IMR-90 (cell line): ENCODE results near the gene DHX9. TPM values are rescaled to one million over a fixed set of nuclear protein-coding genes. Genes with fewer than 3 reads are reported as not detected.

Experiments used
- ATAC-seq: fragments of 200-7000 bp; cut with Tn5 transposase; 2 replicates; pipeline ENCODE4 v1.9.1; 2020; ENCODE audit warnings: low read depth, mild to moderate bottlenecking, moderate library complexity
- Bru-seq: library from RNA; stranded (reverse); fragments of 400-500 nt; gene quantifications from one replicate; lab custom pipeline; 2021; lab: Mats Ljungman, UMichigan
- BruChase-seq, 2 experiments: library from RNA; stranded (reverse); fragments of 400-500 nt; gene quantifications; one replicate each; lab custom pipeline; 2021; lab: Mats Ljungman, UMichigan
- BruUV-seq: library from RNA; stranded (reverse); fragments of 400-500 nt; replicated peaks from 2 replicates; lab custom pipeline; 2021; lab: Mats Ljungman, UMichigan
- CTCF ChIA-PET: fragments of 300-600 bp; formaldehyde crosslinking; extraction: SDS; loops from one replicate; lab custom pipeline; 2021; ENCODE audit warnings: antibody characterized with exemption; lab: Yijun Ruan, JAX
- POLR2A ChIA-PET: fragments of 300-600 bp; sonication (Branson Sonifier 250); formaldehyde crosslinking; loops from one replicate; lab custom pipeline; 2022; ENCODE audit warnings: antibody characterized with exemption; ENCODE audit not compliant: unreplicated experiment; lab: Charles Lee
- DNase-seq: peaks from one replicate; pipeline ENCODE4 v3.0.0; 2013
- H2AFZ ChIP-seq: replicated peaks from 2 replicates; pipeline ENCODE3; 2013; ENCODE audit warnings: low read length, mild to moderate bottlenecking; ENCODE audit not compliant: poor library complexity
- H2AK5ac ChIP-seq: 2 replicates; pipeline ENCODE4 v1.6.1; 2013; ENCODE audit warnings: low read depth, low read length, inconsistent platforms
- H2AK9ac ChIP-seq: replicated peaks from 2 replicates; pipeline ENCODE3; 2013; ENCODE audit warnings: mild to moderate bottlenecking, low read depth, low read length, moderate library complexity; ENCODE audit not compliant: poor library complexity
- H2BK120ac ChIP-seq: 2 replicates; pipeline ENCODE4 v1.6.1; 2013; ENCODE audit warnings: low read depth, low read length, inconsistent platforms
- H2BK15ac ChIP-seq: 3 replicates; pipeline ENCODE4 v1.6.1; 2013; ENCODE audit warnings: low read depth, low read length, inconsistent platforms
- H2BK20ac ChIP-seq: 2 replicates; pipeline ENCODE4 v1.6.1; 2013; ENCODE audit warnings: low read depth, mild to moderate bottlenecking, inconsistent platforms, low read length, moderate library complexity
- H2BK5ac ChIP-seq: 2 replicates; pipeline ENCODE4 v1.6.1; 2013; ENCODE audit warnings: mild to moderate bottlenecking, low read depth, low read length, inconsistent platforms; ENCODE audit not compliant: poor library complexity, severe bottlenecking
- H3K14ac ChIP-seq: replicated peaks from 2 replicates; pipeline ENCODE4 v1.6.1; 2013; ENCODE audit warnings: low read depth, low read length, inconsistent platforms
- H3K18ac ChIP-seq: 2 replicates; pipeline ENCODE4 v1.6.1; 2013; ENCODE audit warnings: low read depth, low read length, control low read depth
- H3K23ac ChIP-seq: 2 replicates; pipeline ENCODE4 v1.6.1; 2013; ENCODE audit warnings: low read depth, low read length, inconsistent platforms
- H3K27ac ChIP-seq: 2 replicates; pipeline ENCODE4 v1.5.1; 2013; ENCODE audit warnings: mild to moderate bottlenecking, control low read depth, low read length; ENCODE audit not compliant: insufficient read depth
- H3K27me3 ChIP-seq: 2 replicates; pipeline ENCODE4 v1.6.1; 2013; ENCODE audit warnings: low read length; ENCODE audit not compliant: control insufficient read depth, insufficient read depth
- H3K36me3 ChIP-seq: 2 replicates; pipeline ENCODE4 v1.6.1; 2013; ENCODE audit warnings: low read length, mixed read lengths; ENCODE audit not compliant: control insufficient read depth, insufficient read depth
- H3K4ac ChIP-seq: 2 replicates; pipeline ENCODE4 v1.6.1; 2013; ENCODE audit warnings: low read depth, low read length, inconsistent platforms
- H3K4me1 ChIP-seq: 2 replicates; pipeline ENCODE4 v1.6.1; 2013; ENCODE audit warnings: low read length, mixed read lengths; ENCODE audit not compliant: control insufficient read depth, insufficient read depth
- H3K4me2 ChIP-seq: 2 replicates; pipeline ENCODE4 v1.6.1; 2013; ENCODE audit warnings: low read depth, mild to moderate bottlenecking, control low read depth, low read length, moderate library complexity
- H3K4me3 ChIP-seq: 2 replicates; pipeline ENCODE4 v1.5.1; 2013; ENCODE audit warnings: low read depth, mild to moderate bottlenecking, control low read depth, low read length, moderate library complexity; ENCODE audit not compliant: insufficient read depth
- H3K56ac ChIP-seq: 2 replicates; pipeline ENCODE4 v1.6.1; 2013; ENCODE audit warnings: low read length, inconsistent platforms; ENCODE audit not compliant: insufficient read depth; ENCODE audit errors: extremely low read depth
- H3K79me1 ChIP-seq, 2 experiments: 2 replicates each; pipeline ENCODE4 v1.6.1; 2013; ENCODE audit warnings: low read length in 2 of 2, inconsistent platforms in 1 of 2, low read depth in 1 of 2
- H3K9ac ChIP-seq: 2 replicates; pipeline ENCODE4 v1.6.1; 2013; ENCODE audit warnings: low read depth, low read length, control low read depth
- H3K9me1 ChIP-seq: 2 replicates; pipeline ENCODE4 v1.6.1; 2013; ENCODE audit warnings: low read length, inconsistent platforms; ENCODE audit not compliant: insufficient read depth
- H3K9me3 ChIP-seq: 2 replicates; pipeline ENCODE4 v1.6.1; 2013; ENCODE audit warnings: low read length; ENCODE audit not compliant: control insufficient read depth, insufficient read depth
- H4K20me1 ChIP-seq: 2 replicates; pipeline ENCODE4 v1.6.1; 2013; ENCODE audit warnings: low read length, inconsistent platforms; ENCODE audit not compliant: insufficient read depth
- H4K5ac ChIP-seq: 2 replicates; pipeline ENCODE4 v1.6.1; 2013; ENCODE audit warnings: mild to moderate bottlenecking, low read depth, low read length, control low read depth
- H4K8ac ChIP-seq, 2 experiments: 2 replicates each; pipeline ENCODE4 v1.6.1; 2013; ENCODE audit warnings: low read depth in 2 of 2, low read length in 2 of 2, control low read depth in 1 of 2, inconsistent platforms in 1 of 2
- H4K91ac ChIP-seq: 2 replicates; pipeline ENCODE4 v1.6.1; 2013; ENCODE audit warnings: low read depth, low read length, inconsistent platforms; ENCODE audit not compliant: insufficient read depth
- BHLHE40 ChIP-seq: fragments of 150-350 bp; IDR thresholded peaks from 2 replicates; pipeline ENCODE4 v1.6.1; 2016; ENCODE audit warnings: mild to moderate bottlenecking, low read depth, low read length
- CEBPB ChIP-seq: IDR thresholded peaks from 2 replicates; pipeline ENCODE4 v1.6.1; 2012; ENCODE audit warnings: low read depth, low read length, improper control_type of control experiment
- CHD1 ChIP-seq: IDR thresholded peaks from 2 replicates; pipeline ENCODE4 v1.6.1; 2012; ENCODE audit warnings: low read depth, low read length, improper control_type of control experiment
- FOS ChIP-seq: fragments of 150-350 bp; IDR thresholded peaks from 2 replicates; pipeline ENCODE4 v1.6.1; 2016; ENCODE audit warnings: low read depth, low read length
- MAFK ChIP-seq: IDR thresholded peaks from 2 replicates; pipeline ENCODE4 v1.6.1; 2012; ENCODE audit warnings: low read depth, low read length, improper control_type of control experiment
- MXI1 ChIP-seq: IDR thresholded peaks from 2 replicates; pipeline ENCODE4 v1.6.1; 2012; ENCODE audit warnings: low read depth, mild to moderate bottlenecking, low read length, moderate library complexity, borderline replicate concordance
- NFE2L2 ChIP-seq: fragments of 150-350 bp; IDR thresholded peaks from 2 replicates; pipeline ENCODE4 v1.6.1; 2016; ENCODE audit warnings: low read depth, mild to moderate bottlenecking, low read length
- RCOR1 ChIP-seq: IDR thresholded peaks from 2 replicates; pipeline ENCODE4 v1.6.1; 2012; ENCODE audit warnings: mild to moderate bottlenecking, low read length, improper control_type of control experiment; ENCODE audit not compliant: insufficient replicate concordance
- RFX5 ChIP-seq: IDR thresholded peaks from 2 replicates; pipeline ENCODE4 v1.8.0; 2012; ENCODE audit warnings: low read depth, mild to moderate bottlenecking, low read length, moderate library complexity
- SMC3 ChIP-seq: fragments of 150-350 bp; IDR thresholded peaks from 2 replicates; pipeline ENCODE4 v1.6.1; 2016; ENCODE audit warnings: low read depth, mild to moderate bottlenecking, antibody characterized with exemption, low read length, moderate library complexity
- WGBS, 2 experiments: methylation state at CpG; one replicate each; pipeline versions ENCODE4 v1.1.5 to v1.1.7; 2013; ENCODE audit warnings: missing lambda C conversion rate in 2 of 2; ENCODE audit not compliant: insufficient read length in 1 of 2; ENCODE audit errors: extremely low coverage in 2 of 2; 5-methylcytosine and 5-hydroxymethylcytosine counted together
- dilution Hi-C: fragments of 300-500 bp; cut with HindIII; formaldehyde crosslinking; loops from one replicate; pipeline ENCODE4 v1.14.3; 2018; ENCODE audit warnings: low sequenced_read_pairs; ENCODE audit not compliant: unreplicated experiment
- in situ Hi-C: fragments of 300-500 bp; cut with MboI; formaldehyde crosslinking; loops from 3 replicates; pipeline ENCODE4 v1.14.3; 2019; ENCODE audit warnings: low sequenced_read_pairs, inconsistent platforms, mixed read lengths
- intact Hi-C: fragments of 100-400 bp; cut with micrococcal nuclease; formaldehyde crosslinking; loops from 2 replicates; pipeline ENCODE4 v1.10.0; 2022
- long read RNA-seq: library from polyadenylated mRNA; unstranded; transcript quantifications from one replicate; pipeline ENCODE4 v2.0.0, GENCODE V29; 2021; ENCODE audit not compliant: unreplicated experiment
- polyA plus RNA-seq, 3 experiments: library from polyadenylated mRNA; depleted of rRNA; stranded (reverse); fragments of >200 nt; gene quantifications; 2 replicates each; pipeline ENCODE4 v1.2.3, GENCODE V29; 2012; ENCODE audit warnings: low replicate concordance in 1 of 3
- total RNA-seq: library from RNA; depleted of rRNA; stranded (reverse); fragments of >200 nt; gene quantifications from 2 replicates; pipeline ENCODE4 v1.2.3, GENCODE V29; 2012; rRNA removed
- TF ChIP-seq, protein P1 (sequence below): fragments of 150-350 bp; IDR thresholded peaks from 2 replicates; pipeline ENCODE4 v1.6.1; 2017; ENCODE audit warnings: mild to moderate bottlenecking, antibody characterized with exemption, low read length, low read depth
- TF ChIP-seq, protein P2 (sequence below): conservative IDR thresholded peaks from 2 replicates; pipeline ENCODE4 v1.5.1; 2012; ENCODE audit warnings: mild to moderate bottlenecking, low read depth, low read length, improper control_type of control experiment

Gene DHX9
- total RNA-seq (211 and 234 TPM in 2 replicates), polyA plus RNA-seq (2012; rRNA removed) (108 and 119 TPM in 2 replicates), Bru-seq, nascent RNA (percentile 96 among the genes with signal in this experiment), BruChase-seq, experiment 1, labeled RNA remaining after a 6-hour chase (percentile 91 among the genes with signal in this experiment), BruChase-seq, experiment 2, labeled RNA remaining after a 2-hour chase (percentile 85 among the genes with signal in this experiment)
- 31.7 and 46.5 TPM in 2 replicates for polyA plus RNA-seq (2012; cell fraction: cytosol; rRNA removed)
- 27.3 and 119 TPM in 2 replicates for polyA plus RNA-seq (2012; cell fraction: nucleus; rRNA removed; ENCODE audit: low replicate concordance)
- long read RNA-seq, full-length matches to known transcripts: 38 of 64 reads
- long read RNA-seq, partial matches to known transcripts: 21 of 64 reads
- long read RNA-seq, other reads (novel, unspliced or antisense): 5 of 64 reads

DNA sequence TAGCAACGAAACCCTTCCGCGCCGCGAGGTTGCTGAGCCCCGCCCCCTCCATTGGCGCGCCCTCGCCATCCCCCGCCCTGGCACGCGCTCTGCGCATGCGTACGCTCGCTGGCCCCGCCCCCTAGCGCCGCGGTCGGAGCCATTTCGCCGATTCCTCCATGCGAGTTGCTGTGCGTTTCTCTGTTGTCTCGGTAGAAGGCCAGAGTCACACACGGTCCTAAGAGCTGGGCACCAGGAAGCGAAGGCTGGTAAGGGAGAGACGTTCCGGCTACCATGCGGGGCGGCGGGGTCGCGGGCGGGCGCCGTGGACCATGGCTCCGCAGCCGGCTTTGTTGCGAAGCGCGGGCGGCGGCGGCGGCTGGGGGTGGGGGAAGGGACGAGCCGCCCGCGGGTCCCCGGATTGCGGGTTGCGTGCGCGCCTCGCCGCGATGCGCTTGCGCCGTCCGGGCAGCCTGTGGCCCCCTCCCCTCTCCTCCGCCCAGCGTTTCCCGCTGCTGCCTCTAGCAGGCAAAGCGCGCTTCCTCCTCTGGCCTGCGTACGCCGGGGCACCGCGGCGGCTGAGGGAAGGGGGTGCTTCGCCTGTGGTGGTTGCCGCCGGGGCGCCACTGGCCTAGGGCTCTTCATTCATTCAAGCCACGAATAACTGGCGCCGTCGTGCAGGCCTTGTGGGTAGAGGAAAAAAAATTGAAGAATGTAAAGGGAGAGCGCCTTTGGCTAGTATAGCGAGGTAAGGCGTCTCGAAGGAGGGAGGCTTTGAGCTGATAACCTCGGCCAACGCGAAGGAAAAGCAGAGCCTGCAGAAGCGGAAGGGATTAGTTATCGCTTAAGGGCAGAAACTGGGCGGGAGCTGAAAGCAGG is at the start of gene DHX9:
Gene DHX9, plus strand, starts transcription at position 139 of the 858 bp plus-strand sequence. CDS start 3,220 bp downstream, outside the sequence.
- H3K9me1 ChIP-seq: peaks cover 8% of the 10 kb centered on the region
- peak within 1 kb of the TSS; percentile 85 for H3K23ac ChIP-seq
- H3K4me3 ChIP-seq: peak within 1 kb of the TSS; percentile 75
- H3K56ac ChIP-seq: peak within 1 kb of the TSS; percentile 55
- H2BK20ac ChIP-seq: 0 out of 2 replicates have a peak within 1 kb of the TSS, but pooled peaks have one; percentile 27
- H2BK5ac ChIP-seq: peak within 1 kb of the TSS; percentile 81
- no peak within 1 kb of the TSS for H2BK15ac ChIP-seq
- peak within 1 kb of the TSS; percentile 92 for H3K4me2 ChIP-seq
- H3K18ac ChIP-seq: peak within 1 kb of the TSS; percentile 56; the same call in 1 of the 2 replicates
- H4K5ac ChIP-seq: peak within 1 kb of the TSS; percentile 54
- DNase-seq: peak; percentile 85
- H3K9me3 ChIP-seq: no peaks in the 10 kb centered on the region
- peak within 1 kb of the TSS; percentile 96 for H2AFZ ChIP-seq
- peaks cover 11% of the 10 kb centered on the region for H3K36me3 ChIP-seq
- dilution Hi-C loops (no loop called here), in situ Hi-C loops (no loop called here), intact Hi-C loops (loop anchor here (5.0 kb wide), 1 partner anchor 237 kb away; the partner anchor contains the start of gene RGS16)
- peaks cover 53% of the 10 kb centered on the region for H4K20me1 ChIP-seq
- WGBS, 2 experiments: 1% methylated on average over 22 of the region's 92 CpGs; no CpG with 5 or more reads in 1 of the 2 experiments
- peak within 1 kb of the TSS; percentile 77 for H3K14ac ChIP-seq
- peak within 1 kb of the TSS; percentile 90 for H2AK9ac ChIP-seq
- ATAC-seq: peak; percentile 89
- peaks cover 2% of the 10 kb centered on the region; the same call in 1 of the 2 replicates for H3K4me1 ChIP-seq
- ChIA-PET POLR2A (no interaction called here), CTCF (interaction anchor here (0.6 to 0.7 kb wide), 2 partner anchors 43 to 949 kb away, joined by 3 read pairs; no protein-coding TSS in a partner anchor)
- H4K8ac ChIP-seq: peak within 1 kb of the TSS; percentile 64 to 79
- no peaks in the 10 kb centered on the region for H3K27me3 ChIP-seq
- peak within 1 kb of the TSS; percentile 71 for H4K91ac ChIP-seq
- BruUV-seq: no TSS peak
- H3K79me1 ChIP-seq: peaks cover 0 to 21% of the 10 kb centered on the region in 2 experiments; a peak in 2 of 4 replicates
- peak within 1 kb of the TSS; percentile 94 for H3K27ac ChIP-seq
- H3K4ac ChIP-seq: peak within 1 kb of the TSS; percentile 73
- H2AK5ac ChIP-seq: peak within 1 kb of the TSS; percentile 54
- H2BK120ac ChIP-seq: peak within 1 kb of the TSS; percentile 10; the same call in 1 of the 2 replicates
- peak within 1 kb of the TSS; percentile 91 for H3K9ac ChIP-seq
- TF ChIP-seq, protein P1, sequence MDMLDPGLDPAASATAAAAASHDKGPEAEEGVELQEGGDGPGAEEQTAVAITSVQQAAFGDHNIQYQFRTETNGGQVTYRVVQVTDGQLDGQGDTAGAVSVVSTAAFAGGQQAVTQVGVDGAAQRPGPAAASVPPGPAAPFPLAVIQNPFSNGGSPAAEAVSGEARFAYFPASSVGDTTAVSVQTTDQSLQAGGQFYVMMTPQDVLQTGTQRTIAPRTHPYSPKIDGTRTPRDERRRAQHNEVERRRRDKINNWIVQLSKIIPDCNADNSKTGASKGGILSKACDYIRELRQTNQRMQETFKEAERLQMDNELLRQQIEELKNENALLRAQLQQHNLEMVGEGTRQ: peak; percentile 83
- TF ChIP-seq FOS: no peak
- no peak for TF ChIP-seq NFE2L2
- TF ChIP-seq SMC3: no peak
- TF ChIP-seq CHD1: 0 out of 2 replicates have a peak, but pooled peaks have one; percentile 24
- TF ChIP-seq MXI1: peak; percentile 80
- TF ChIP-seq RCOR1: no peak
- no peak for TF ChIP-seq CEBPB
- TF ChIP-seq, protein P2, sequence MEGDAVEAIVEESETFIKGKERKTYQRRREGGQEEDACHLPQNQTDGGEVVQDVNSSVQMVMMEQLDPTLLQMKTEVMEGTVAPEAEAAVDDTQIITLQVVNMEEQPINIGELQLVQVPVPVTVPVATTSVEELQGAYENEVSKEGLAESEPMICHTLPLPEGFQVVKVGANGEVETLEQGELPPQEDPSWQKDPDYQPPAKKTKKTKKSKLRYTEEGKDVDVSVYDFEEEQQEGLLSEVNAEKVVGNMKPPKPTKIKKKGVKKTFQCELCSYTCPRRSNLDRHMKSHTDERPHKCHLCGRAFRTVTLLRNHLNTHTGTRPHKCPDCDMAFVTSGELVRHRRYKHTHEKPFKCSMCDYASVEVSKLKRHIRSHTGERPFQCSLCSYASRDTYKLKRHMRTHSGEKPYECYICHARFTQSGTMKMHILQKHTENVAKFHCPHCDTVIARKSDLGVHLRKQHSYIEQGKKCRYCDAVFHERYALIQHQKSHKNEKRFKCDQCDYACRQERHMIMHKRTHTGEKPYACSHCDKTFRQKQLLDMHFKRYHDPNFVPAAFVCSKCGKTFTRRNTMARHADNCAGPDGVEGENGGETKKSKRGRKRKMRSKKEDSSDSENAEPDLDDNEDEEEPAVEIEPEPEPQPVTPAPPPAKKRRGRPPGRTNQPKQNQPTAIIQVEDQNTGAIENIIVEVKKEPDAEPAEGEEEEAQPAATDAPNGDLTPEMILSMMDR: peak; percentile 26; the same call in 1 of the 2 replicates
- no peak for TF ChIP-seq BHLHE40
- no peak for TF ChIP-seq MAFK
- no peak for TF ChIP-seq RFX5
